ENCODE results near the gene TLR8.

TLR8 gene

DNA sequence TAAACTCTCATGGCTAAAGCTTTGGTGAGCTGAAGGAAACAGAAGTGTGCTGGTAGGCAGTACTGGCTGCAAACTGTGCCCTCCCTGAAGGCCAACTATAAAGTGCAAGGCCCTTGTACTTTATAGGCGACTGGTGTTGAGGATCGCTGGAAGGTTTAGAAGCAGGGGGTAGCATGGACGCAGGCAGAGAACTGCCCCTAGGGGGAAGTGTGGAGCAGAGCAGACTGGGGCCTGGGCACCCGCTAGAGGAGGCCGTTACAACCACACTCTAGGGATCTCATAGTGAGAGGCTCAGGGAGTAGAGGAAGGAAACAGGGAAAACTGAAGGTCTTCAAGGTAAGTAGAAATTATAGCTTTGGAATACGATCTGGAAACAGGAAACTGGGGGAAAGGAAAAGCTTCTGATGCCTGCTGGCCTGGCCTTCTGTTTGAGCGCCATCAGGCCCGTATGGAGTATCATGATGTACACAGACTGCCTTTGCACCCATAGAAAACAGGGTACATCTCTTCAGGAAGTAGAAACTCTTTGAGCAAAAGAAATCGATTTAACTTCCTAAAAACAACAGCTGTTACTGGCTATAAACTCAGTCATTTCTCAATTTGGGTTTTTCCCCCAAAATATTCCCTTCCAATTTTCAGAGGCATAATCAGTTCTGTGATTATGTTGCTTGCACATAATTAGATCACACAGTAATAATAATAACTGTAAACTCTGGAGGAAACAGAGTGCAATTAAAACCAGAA is 44.6 kb downstream of the TLR8 start:
- DNase-seq (ENCODE audit: low read depth) = no peak
- no peak overlapping the region for H3K4me3 ChIP-seq (ENCODE audit: control insufficient read depth, low read depth, low read length)

DNA sequence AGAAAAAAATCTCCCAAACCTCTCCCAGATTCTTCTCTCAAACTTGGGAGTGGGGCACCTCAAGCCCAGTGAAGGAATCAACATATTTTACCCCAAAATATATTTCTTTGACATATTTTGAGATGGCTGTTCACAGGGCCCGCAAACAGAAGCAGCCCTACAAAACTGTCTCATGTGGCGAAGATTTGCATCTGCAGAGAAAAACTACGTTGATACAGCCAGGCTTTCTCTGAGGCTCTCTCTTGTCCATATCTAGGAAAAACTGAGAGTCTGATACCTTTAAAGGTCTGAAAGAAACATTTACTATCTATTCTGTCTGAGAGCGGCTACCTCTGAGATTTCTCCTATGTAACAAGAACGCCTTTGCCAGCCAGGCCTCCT is 45.2 kb downstream of the TLR8 start:
- no peak for DNase-seq (ENCODE audit: low read depth)
- TF ChIP-seq, protein P1, sequence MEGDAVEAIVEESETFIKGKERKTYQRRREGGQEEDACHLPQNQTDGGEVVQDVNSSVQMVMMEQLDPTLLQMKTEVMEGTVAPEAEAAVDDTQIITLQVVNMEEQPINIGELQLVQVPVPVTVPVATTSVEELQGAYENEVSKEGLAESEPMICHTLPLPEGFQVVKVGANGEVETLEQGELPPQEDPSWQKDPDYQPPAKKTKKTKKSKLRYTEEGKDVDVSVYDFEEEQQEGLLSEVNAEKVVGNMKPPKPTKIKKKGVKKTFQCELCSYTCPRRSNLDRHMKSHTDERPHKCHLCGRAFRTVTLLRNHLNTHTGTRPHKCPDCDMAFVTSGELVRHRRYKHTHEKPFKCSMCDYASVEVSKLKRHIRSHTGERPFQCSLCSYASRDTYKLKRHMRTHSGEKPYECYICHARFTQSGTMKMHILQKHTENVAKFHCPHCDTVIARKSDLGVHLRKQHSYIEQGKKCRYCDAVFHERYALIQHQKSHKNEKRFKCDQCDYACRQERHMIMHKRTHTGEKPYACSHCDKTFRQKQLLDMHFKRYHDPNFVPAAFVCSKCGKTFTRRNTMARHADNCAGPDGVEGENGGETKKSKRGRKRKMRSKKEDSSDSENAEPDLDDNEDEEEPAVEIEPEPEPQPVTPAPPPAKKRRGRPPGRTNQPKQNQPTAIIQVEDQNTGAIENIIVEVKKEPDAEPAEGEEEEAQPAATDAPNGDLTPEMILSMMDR (IDR thresholded peaks at IDR 0.05; ENCODE audit: control insufficient read depth, insufficient read depth, low read depth, low read length, missing control alignments) = no peak
- no peak overlapping the region for H3K4me3 ChIP-seq (ENCODE audit: control insufficient read depth, low read depth, low read length)

More for the DNA sequence above, 44.6 kb downstream of the TLR8 start:
- TF ChIP-seq, protein P1 (IDR thresholded peaks at IDR 0.05; ENCODE audit: control insufficient read depth, insufficient read depth, low read depth, low read length, missing control alignments) = peak; percentile 54

DNA sequence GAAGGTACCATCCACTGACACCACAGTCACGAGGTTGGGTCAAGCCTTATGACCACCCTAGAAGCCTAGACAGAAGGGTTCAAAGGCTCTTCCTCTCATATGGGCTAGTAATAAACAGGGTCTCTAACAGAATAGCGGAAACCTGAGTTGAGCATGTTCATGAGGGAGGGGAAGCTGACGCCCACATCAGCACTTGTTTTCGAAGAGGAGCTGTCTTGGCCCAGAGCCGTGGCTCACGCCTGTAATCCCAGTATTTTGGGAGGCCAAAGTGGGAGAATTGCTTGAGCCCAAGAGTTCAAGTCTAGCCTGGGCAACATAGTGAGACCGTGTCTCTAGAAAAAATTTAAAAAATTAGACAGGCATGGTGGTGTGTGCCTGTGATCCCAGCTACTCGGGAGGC is 47.0 kb downstream of the TLR8 start:
- TF ChIP-seq, protein P1 (IDR thresholded peaks at IDR 0.05; ENCODE audit: control insufficient read depth, insufficient read depth, low read depth, low read length, missing control alignments) = no peak
- no peak for DNase-seq (ENCODE audit: low read depth)
- no peak overlapping the region for H3K4me3 ChIP-seq (ENCODE audit: control insufficient read depth, low read depth, low read length)

DNA sequence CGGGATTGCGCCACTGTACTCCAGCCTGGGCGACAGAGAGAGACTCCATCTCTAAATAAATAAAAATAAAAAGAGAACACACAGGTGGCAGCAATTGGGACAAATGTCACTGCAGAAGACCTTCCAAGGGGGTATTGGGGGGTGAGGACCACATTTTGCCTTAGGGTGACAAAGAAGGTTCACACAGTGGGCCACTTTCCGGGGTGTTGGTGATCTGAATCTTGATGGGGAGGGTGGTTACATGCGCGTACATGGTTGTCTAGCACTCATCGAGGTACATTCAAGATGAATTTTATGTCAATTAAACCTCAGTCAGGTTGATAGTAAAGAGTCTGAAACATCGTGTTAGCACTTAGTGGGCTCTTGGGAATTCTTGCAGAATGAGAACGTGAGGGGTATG is 48.0 kb downstream of the TLR8 start:
- TF ChIP-seq, protein P1 (IDR thresholded peaks at IDR 0.05; ENCODE audit: control insufficient read depth, insufficient read depth, low read depth, low read length, missing control alignments) = no peak
- H3K4me3 ChIP-seq (ENCODE audit: control insufficient read depth, low read depth, low read length) = no peak overlapping the region
- no peak for DNase-seq (ENCODE audit: low read depth)

DNA sequence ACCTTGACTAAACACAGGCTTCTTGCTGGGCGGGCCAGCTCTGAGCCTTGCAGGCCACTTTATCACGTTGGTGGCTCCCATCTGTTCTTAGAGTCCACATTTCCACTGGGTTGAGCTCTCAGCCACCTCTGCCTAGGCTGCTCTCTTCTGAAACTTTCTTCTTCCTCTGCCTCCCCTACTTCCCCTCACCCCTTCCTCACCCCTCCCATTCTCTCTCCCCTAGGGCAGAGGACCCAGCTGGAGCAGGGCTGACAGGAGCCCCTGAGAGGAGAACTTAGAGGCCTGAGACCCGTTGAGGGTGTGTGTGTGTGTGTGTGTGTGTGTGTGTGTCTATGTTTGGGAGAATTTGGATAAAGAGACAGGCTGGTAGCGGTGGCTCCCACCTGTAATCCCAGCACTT is 48.6 kb downstream of the TLR8 start:
- no peak for DNase-seq (ENCODE audit: low read depth)
- H3K4me3 ChIP-seq (ENCODE audit: control insufficient read depth, low read depth, low read length) = no peak overlapping the region
- TF ChIP-seq, protein P1 (IDR thresholded peaks at IDR 0.05; ENCODE audit: control insufficient read depth, insufficient read depth, low read depth, low read length, missing control alignments) = no peak

DNA sequence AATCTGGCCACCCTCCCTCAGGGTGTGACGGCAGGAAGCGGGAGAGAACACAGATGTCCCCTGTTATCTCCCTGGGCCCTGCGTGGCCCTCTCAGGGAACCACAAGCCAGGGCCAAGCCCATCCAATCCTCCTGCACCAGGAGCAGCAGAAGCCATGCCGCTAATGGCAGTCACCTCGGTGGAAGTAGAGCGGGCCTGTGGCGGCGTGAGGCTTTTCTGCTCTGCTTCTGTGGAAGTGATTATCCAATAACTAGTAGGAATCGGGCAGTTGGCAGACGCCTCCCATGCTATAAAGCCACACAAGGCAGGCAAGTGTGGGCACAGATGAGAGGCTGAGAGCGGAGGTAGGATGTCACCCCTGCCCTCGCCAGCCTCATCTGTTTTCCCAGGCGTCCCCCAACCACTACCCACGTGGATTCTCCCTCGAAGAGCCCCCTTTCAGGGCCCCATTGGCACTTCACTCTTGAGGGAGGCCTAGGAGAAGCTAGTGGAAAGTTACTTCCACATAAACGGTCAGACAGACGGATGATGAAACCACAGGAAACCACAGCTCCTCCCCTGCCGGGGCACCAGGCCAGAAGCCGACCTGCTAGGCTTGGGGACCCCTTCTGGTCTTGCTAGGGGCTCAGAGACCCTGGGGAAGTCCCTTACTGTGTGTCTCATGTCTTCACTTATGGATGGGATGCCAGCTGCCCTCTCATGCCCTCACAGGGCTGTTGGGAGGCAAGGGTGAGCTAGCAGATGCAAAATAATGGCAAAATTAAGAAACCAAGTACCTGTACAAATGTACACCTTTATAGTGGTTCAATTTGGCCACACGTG is 49.7 kb downstream of the TLR8 start:
- no peak for DNase-seq (ENCODE audit: low read depth)
- TF ChIP-seq, protein P1 (IDR thresholded peaks at IDR 0.05; ENCODE audit: control insufficient read depth, insufficient read depth, low read depth, low read length, missing control alignments) = no peak
- no peak overlapping the region for H3K4me3 ChIP-seq (ENCODE audit: control insufficient read depth, low read depth, low read length)

All from AG09309 (cell line).